ES-I3 (cell line): ENCODE measurements around the gene ADK.
"Not testable (repeated sequence)": the region's sequence is repeated elsewhere in the genome, so short reads cannot be mapped to it uniquely, and the experiment has no call there.

ENCODE experiments used
- H3K36me3 ChIP-seq: 2 replicates; pipeline ENCODE4 v1.6.1; 2013; ENCODE audit warnings: mild to moderate bottlenecking, low read length, control low read depth, moderate library complexity; ENCODE audit not compliant: insufficient read depth
- H3K4me1 ChIP-seq: 2 replicates; pipeline ENCODE4 v1.6.1; 2013; ENCODE audit warnings: mild to moderate bottlenecking, control low read depth, low read length; ENCODE audit not compliant: insufficient read depth
- H3K9ac ChIP-seq: 2 replicates; pipeline ENCODE4 v1.6.1; 2013; ENCODE audit warnings: low read depth, mild to moderate bottlenecking, low read length, moderate library complexity
- H3K9me3 ChIP-seq: 2 replicates; pipeline ENCODE4 v1.6.1; 2013; ENCODE audit warnings: mild to moderate bottlenecking, low read length, moderate library complexity; ENCODE audit not compliant: control insufficient read depth, insufficient read depth

The ADK gene

DNA sequence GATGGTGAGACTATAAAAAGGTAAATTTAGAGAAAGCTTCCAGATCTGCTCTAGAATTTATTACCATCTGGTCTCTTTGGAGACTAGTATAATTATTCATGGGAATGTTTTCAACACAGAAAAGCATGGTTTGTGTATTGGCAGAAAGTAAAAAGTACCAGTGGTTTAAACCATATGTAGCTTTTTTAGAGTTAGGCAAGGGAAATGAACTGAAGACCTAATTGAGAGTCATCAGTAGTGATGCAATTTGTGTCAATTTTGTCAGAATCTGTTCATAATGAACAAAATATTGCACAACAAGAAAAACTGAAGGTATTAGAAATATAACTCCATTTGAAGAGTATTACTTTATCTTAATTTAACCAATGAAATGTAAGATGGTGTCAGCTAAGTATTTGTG is 181.4 kb downstream of the ADK start:
- no peaks in the 10 kb centered on the region for H3K4me1 ChIP-seq
- peaks cover 2% of the 10 kb centered on the region; the same call in 1 of the 2 replicates for H3K9me3 ChIP-seq
- H3K9ac ChIP-seq, result no peak overlapping the region
- H3K36me3 ChIP-seq, result no peaks in the 10 kb centered on the region

DNA sequence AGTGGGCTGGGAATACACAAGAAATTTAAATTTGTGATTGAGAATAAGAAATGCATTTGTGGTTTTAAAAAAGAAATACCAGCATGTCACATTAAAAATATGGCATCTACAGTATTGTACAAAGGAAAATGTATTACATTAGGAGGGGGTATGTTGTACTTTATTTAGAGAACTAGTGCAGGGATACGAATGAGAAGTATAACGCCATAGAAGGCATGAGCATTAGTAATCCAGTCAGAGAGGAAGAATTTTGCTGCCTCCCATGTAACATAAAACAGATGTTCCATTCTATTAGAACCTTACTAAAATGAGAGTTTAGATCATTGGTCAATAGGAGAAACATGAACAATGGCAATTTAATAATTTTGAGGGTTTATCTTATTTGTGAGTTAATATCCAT is 182.2 kb downstream of the ADK start:
- Histone ChIP-seq H3K36me3 (no peaks in the 10 kb centered on the region), H3K4me1 (no peaks in the 10 kb centered on the region), H3K9ac (no peak overlapping the region), H3K9me3 (peaks cover 2% of the 10 kb centered on the region; the same call in 1 of the 2 replicates)

DNA sequence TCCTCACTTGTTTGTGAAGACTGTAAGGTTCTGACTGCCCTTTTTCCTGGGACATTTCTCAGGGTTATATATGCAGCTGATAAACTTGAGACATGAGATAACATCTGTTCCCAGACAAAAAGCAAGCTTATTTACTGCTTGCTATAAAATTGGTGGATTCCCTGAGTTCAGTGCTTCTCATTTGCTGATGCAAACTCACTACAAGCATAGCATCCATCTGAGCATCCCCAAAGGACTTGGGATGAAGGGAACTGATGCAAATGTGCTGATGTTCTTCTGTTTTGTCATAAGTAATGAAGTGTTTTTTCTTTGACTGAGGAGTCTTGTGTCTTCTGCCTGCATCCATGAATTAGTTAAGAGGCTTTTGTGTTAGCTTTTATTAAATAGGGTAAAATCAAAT is 183.2 kb downstream of the ADK start:
- no peaks in the 10 kb centered on the region for H3K4me1 ChIP-seq
- H3K36me3 ChIP-seq, result no peaks in the 10 kb centered on the region
- no peak overlapping the region for H3K9ac ChIP-seq
- peaks cover 2% of the 10 kb centered on the region; the same call in 1 of the 2 replicates for H3K9me3 ChIP-seq

DNA sequence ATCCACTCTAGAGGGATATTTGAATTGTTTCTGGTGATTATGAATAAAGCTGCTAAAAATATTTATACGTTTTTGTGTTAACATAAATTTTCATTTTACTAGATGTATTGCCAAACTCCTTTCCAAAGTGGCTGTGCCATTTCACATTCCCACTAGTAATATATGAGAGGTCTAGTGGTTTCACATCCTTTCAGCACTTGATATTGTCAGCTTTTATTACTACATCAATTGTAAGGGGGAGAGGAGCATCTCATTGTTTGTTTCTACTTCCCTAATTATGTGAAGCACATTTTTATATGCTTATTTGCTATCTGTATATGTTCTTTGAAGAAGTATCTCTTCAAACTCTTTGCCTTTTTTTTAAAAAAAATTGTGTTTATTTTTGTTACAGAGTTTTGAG is 184.5 kb downstream of the ADK start:
- H3K9me3 ChIP-seq, result peaks cover 2% of the 10 kb centered on the region; the same call in 1 of the 2 replicates
- no peak overlapping the region for H3K9ac ChIP-seq
- no peaks in the 10 kb centered on the region for H3K4me1 ChIP-seq
- H3K36me3 ChIP-seq, result no peaks in the 10 kb centered on the region

DNA sequence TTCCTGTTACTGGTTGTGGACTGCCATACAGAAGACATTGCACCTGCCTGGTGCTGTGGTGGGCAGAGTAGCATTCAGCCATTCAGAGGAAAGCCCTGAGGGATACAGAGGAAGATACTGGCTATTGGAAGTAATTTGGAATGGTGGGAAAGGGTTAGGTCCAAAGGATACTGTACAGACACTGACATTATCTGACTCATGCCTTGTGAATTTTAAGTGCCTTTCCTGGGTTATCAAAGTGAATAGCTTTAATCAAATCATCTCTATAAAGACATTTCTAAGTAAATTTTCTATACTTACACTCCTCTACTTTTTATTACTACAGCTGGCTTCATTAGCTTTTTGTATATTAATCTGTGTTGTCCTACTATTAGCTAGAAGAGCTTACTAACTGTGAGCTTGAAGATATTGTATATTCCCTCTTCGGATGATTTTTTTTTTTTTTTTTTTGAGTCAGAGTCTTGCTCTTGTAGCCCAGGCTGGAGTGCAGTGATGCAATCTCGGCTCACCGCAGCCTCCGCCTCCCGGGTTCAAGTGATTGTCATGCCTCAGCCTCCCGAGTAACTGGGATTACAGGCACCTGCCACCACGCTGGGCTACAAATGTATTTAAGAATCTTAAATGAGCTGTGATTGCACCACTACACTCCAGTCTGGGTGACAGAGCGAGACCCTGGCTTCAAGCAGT is 186.5 kb downstream of the ADK start:
- H3K4me1 ChIP-seq, result no peaks in the 10 kb centered on the region
- H3K9me3 ChIP-seq, result peaks cover 2% of the 10 kb centered on the region; the same call in 1 of the 2 replicates
- H3K36me3 ChIP-seq, result no peaks in the 10 kb centered on the region
- no peak overlapping the region for H3K9ac ChIP-seq

DNA sequence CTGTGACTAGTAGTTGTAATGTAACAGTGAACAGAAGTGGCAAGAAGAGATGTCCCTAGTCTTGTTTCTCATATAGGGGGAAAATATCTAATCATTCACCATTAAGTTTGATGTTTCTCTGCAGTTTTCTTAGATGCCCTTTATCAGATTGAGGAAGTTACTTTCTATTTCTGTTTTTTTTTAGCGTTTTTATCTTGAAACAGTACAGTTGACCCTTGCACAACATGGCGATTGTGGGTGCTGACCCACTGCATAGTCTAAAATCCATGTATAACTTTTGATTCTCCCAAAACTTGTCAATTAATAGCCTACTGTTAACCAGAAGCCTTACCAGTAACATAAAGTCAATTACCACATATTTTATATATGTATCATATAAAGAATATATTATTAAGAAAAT is 192.0 kb downstream of the ADK start:
- peaks cover 3% of the 10 kb centered on the region; the same call in 1 of the 2 replicates for H3K9me3 ChIP-seq
- H3K36me3 ChIP-seq, result no peaks in the 10 kb centered on the region
- no peak overlapping the region for H3K9ac ChIP-seq
- no peaks in the 10 kb centered on the region for H3K4me1 ChIP-seq

DNA sequence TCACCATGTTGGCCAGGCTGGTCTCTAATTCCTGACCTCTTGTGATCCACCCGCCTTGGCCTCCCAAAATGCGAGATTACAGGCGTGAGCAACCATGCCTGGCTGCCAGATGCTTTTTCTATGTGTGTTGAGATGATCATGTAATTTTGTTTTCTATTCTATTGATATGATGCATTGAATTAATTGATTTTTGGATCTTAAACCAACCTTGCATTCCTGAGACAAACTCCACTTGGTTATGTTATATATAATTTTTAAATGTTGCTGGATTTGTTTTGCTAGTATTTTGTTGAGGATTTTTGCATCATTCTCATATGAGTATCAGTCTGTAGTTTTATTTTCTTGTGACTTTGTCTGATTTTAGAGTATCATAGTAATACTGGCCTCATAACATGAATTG is 192.8 kb downstream of the ADK start:
- H3K9me3 ChIP-seq, result peaks cover 3% of the 10 kb centered on the region; the same call in 1 of the 2 replicates
- no peaks in the 10 kb centered on the region for H3K4me1 ChIP-seq
- no peak overlapping the region for H3K9ac ChIP-seq
- H3K36me3 ChIP-seq, result no peaks in the 10 kb centered on the region

DNA sequence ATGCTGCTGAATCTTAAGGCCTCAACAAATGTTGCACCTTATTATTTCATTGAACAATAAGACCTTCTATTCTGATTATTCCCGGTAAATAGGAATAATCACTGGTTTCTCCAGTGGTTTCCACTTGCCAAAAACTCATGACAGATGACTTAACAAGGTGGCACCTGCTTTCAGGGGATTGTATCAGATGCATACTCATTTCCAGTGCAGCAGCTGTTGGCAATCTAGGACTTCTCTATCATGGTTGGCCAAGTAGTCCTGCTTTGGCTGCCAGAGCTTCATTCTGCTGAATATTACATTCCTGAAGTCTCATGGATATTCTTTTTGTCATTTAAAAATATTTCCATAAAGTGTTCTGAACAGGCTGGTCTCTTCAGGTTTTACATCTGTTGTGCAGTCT is 193.3 kb downstream of the ADK start:
- Histone ChIP-seq H3K4me1 (no peaks in the 10 kb centered on the region), H3K36me3 (no peaks in the 10 kb centered on the region), H3K9ac (no peak overlapping the region), H3K9me3 (peaks cover 3% of the 10 kb centered on the region; the same call in 1 of the 2 replicates)

DNA sequence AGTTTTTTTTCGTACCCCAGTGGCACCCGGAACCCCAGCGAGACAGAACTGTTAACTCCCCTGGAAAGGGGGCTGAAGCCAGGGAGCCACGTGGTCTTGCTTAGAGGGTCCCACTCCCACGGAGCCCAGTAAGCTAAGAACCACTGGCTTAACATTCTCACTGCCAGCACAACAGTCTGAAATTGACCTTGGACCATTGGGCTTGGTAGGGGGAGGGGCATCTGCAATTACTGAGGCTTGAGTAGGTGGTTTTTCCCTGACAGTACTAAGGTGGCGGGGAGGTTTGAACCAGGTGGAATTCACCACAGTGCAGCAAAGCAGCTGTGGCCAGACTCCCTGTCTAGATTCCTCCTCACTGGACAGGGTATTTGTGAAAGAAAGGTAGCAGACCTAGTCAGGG is 196.5 kb downstream of the ADK start:
- H3K9me3 ChIP-seq, result peaks cover 3% of the 10 kb centered on the region; the same call in 1 of the 2 replicates
- no peaks in the 10 kb centered on the region for H3K36me3 ChIP-seq
- H3K4me1 ChIP-seq, result no peaks in the 10 kb centered on the region

DNA sequence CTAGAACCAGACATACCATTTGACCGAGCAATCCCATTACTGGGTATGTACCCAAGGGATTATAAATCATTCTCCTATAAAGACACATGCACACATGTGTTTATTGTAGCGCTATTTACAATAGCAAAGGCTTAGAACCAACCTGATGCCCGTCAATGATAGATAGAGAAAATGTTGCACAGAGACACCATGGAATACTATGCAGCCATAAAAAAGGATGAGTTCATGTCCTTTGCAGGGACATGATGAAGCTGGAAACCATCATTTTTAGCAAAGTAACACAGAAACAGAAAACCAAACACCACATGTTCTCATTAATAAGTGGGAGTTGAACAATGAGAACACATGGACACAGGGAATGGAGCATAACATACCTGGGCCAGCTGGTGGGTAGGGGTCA is 202.0 kb downstream of the ADK start:
- not testable (repeated sequence) for H3K4me1 ChIP-seq, H3K9me3 ChIP-seq, H3K36me3 ChIP-seq, H3K9ac ChIP-seq

More for the DNA sequence above, 196.5 kb downstream of the ADK start:
- H3K9ac ChIP-seq, result no peak overlapping the region

DNA sequence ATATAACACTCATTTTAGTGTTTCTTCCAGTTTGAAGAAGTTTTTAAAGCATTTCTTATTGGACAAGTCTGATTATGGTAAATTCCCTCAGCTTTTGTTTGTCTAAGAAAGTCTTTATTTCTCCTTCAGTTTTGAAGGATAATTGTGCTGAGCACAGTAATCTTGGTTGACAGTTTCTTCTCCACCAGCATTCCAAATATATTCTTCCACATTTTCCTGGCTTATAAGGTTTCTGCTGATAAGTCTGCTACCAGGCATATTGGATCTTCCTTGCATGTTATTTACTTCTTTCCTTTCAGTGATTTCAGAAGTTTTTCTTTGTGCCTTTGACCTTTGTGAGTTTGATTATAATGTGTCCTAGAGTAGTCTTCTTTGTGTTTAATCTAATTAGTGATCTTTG is 210.7 kb downstream of the ADK start:
- H3K4me1 ChIP-seq, result no peaks in the 10 kb centered on the region
- no peaks in the 10 kb centered on the region for H3K36me3 ChIP-seq
- H3K9me3 ChIP-seq, result no peaks in the 10 kb centered on the region
- H3K9ac ChIP-seq, result no peak overlapping the region

DNA sequence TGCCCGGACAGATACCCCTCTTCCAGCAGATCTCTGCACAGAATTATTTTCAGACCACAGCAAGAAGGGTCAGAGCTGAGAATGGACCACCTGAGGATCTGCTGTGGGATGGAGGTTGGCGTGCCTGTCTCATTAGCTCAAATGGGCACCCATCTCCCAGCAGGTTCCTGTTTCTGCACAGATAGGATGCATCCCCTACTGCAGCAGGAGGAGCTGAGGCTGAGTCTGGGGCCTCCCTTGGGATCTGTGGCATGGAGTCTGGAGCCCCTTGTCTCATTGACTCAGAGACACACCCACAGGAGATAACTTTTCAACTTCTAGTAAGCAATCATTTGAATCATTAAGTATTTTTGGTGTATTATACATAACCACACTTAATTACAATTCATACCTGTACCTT is 212.7 kb downstream of the ADK start:
- Histone ChIP-seq H3K9me3 (no peaks in the 10 kb centered on the region), H3K9ac (no peak overlapping the region), H3K4me1 (no peaks in the 10 kb centered on the region), H3K36me3 (no peaks in the 10 kb centered on the region)

DNA sequence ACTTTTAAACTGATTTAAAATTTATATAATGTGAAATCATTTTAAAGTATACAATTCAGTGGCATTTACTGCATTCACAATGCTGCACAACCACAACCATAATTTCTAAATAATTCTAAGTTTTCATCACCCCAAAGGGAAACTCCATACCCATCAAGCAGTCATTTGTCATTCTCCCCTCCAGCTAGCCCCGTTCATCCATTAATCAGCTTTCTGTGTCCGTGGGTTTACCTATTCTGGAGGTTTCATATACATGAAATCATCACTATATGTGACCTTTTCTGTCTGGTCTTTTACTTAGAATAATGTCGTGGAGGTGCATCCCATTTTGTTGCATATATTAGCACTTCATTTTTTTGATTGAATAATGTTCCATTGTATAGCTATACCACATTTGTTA is 214.1 kb downstream of the ADK start:
- H3K9ac ChIP-seq, result no peak overlapping the region
- no peaks in the 10 kb centered on the region for H3K9me3 ChIP-seq
- H3K4me1 ChIP-seq, result no peaks in the 10 kb centered on the region
- no peaks in the 10 kb centered on the region for H3K36me3 ChIP-seq

DNA sequence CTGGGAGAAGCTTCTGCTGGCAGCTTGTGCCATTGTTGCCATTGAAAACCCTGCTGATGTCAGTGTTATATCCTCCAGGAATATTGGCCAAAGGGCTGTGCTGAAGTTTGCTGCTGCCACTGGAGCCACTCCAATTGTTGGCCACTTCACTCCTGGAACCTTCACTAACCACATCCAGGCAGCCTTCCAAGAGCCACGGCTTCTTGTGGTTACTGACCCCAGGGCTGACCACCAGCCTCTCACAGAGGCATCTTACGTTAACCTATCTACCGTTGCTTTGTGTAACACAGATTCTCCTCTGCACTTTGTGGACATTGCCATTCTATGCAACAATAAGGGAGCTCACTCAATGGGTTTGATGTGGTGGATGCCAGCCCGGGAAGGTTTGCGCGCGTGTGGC is 220.7 kb downstream of the ADK start:
- Histone ChIP-seq H3K36me3 (no peaks in the 10 kb centered on the region), H3K9me3 (no peaks in the 10 kb centered on the region), H3K9ac (no peak overlapping the region), H3K4me1 (no peaks in the 10 kb centered on the region)

DNA sequence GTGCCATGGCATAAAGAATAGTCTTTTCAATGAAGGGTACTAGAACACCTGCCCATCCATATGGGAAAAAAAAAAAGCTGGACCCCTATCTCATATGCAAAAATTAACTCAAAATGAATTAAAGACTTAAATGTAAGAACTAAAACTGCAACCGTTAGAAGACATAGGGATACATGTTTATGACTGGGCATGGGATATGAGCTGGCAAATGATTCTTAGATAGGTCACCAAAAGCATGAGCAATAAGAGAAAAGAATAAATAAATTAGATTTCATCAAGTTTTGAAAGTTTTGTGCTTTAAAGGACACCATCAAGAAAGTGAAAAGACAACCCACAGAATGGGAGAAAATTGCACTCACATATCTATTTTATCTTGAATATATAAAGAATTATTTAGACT is 222.0 kb downstream of the ADK start:
- no peaks in the 10 kb centered on the region for H3K4me1 ChIP-seq
- no peaks in the 10 kb centered on the region for H3K9me3 ChIP-seq
- H3K36me3 ChIP-seq, result no peaks in the 10 kb centered on the region
- no peak overlapping the region for H3K9ac ChIP-seq
